Measurements from ENCODE around the gene KRT16.

GRCh38 chr17:41579484-41580243 lies 32.9 kb downstream of the KRT16 start:
- TF ChIP-seq GATA2 (IDR thresholded peaks at IDR 0.05; ENCODE audit: low read depth, low read length) (no peak), GATA3 (IDR thresholded peaks at IDR 0.05; ENCODE audit: low read depth, low read length) (no peak)

Data from SH-SY5Y (cell line).